Activated T-cell treated with anti-CD3 and anti-CD28 coated beads, Interleukin-2, amount 50 U/mL, for 24 hours (primary cell): Measurements from ENCODE around the gene PARN.
A peak's percentile ranks its signal among the peaks of the same experiment; 100 is the strongest.
"Not testable (repeated sequence)": the region's sequence is repeated elsewhere in the genome, so short reads cannot be mapped to it uniquely, and the experiment has no call there.

Source experiments
- DNase-seq: peaks from one replicate; pipeline ENCODE4 v3.0.0-alpha.2; 2020
- H3K27ac Mint-ChIP-seq: 2 replicates; pipeline ENCODE4 v1.8.0; 2020; ENCODE audit warnings: mild to moderate bottlenecking, mixed read lengths
- H3K27me3 Mint-ChIP-seq: 2 replicates; pipeline ENCODE4 v1.8.0; 2020; ENCODE audit warnings: mixed read lengths
- H3K36me3 Mint-ChIP-seq: 2 replicates; pipeline ENCODE4 v1.8.0; 2020; ENCODE audit warnings: low read depth, mixed read lengths
- H3K4me1 Mint-ChIP-seq: 2 replicates; pipeline ENCODE4 v1.8.0; 2020; ENCODE audit warnings: low read depth, mixed read lengths
- H3K4me3 Mint-ChIP-seq: 2 replicates; pipeline ENCODE4 v1.8.0; 2020; ENCODE audit warnings: mild to moderate bottlenecking, moderate library complexity, mixed read lengths
- H3K9me3 Mint-ChIP-seq: 2 replicates; pipeline ENCODE4 v1.8.0; 2020; ENCODE audit warnings: mixed read lengths

Gene PARN

DNA sequence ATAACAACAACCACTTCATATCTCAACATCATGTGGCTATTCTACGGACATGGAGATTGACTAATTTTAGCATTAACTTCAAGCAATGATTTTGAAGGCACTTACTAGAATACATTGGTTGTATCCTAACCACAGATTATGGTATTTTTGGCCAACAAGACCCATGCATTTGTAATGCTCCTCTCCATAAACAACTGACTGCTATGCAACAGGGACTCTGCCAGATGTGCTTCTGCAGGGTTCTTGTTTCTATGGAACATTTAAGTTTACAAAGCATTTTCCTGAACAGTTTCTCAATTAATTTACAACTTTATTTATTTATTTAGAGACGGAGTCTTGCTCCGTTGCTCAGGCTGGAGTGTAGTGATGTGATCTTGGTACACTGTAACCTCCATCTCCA lies 178.0 kb downstream of the PARN start:
- Mint-ChIP-seq H3K36me3 (peaks cover 17% of the 10 kb centered on the region), H3K4me3 (no peak overlapping the region), H3K27me3 (no peaks in the 10 kb centered on the region), H3K4me1 (no peaks in the 10 kb centered on the region), H3K9me3 (no peaks in the 10 kb centered on the region), H3K27ac (no peak overlapping the region)
- DNase-seq = no peak

GRCh38 chr16:14450846-14451245 lies 179.2 kb downstream of the PARN start:
- no peak overlapping the region for H3K27ac Mint-ChIP-seq
- H3K4me3 Mint-ChIP-seq = no peak overlapping the region
- H3K27me3 Mint-ChIP-seq = no peaks in the 10 kb centered on the region
- H3K4me1 Mint-ChIP-seq = no peaks in the 10 kb centered on the region
- H3K36me3 Mint-ChIP-seq = peaks cover 16% of the 10 kb centered on the region
- DNase-seq = no peak
- no peaks in the 10 kb centered on the region for H3K9me3 Mint-ChIP-seq

- Mint-ChIP-seq H3K27me3 (no peaks in the 10 kb centered on the region), H3K4me1 (no peaks in the 10 kb centered on the region), H3K4me3 (no peak overlapping the region), H3K36me3 (peaks cover 22% of the 10 kb centered on the region), H3K9me3 (no peaks in the 10 kb centered on the region), H3K27ac (no peak overlapping the region)
- DNase-seq = no peak
Observed at GRCh38 chr16:14449790-14450480, 180.1 kb downstream of the PARN start.

DNA sequence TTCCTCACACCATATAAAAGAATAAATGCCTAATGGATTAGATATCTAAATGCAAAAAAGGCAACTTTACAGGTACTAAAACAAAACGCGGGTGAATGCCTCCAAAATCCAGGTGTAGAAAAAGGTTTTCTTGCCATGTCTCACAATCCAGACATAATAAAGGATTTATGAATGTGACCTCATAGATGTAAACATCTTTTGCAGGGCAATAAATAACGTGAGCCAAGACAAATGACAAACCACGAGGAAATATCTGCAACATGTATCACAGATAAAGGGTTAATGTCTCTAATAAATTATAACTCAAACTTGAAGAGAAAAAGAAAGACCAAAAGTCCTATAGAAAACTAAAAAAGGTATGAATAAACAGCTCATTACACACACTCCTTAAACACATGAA lies 180.7 kb downstream of the PARN start:
- no peak for DNase-seq
- H3K4me1 Mint-ChIP-seq = no peaks in the 10 kb centered on the region
- H3K9me3 Mint-ChIP-seq = no peaks in the 10 kb centered on the region
- no peak overlapping the region for H3K27ac Mint-ChIP-seq
- H3K4me3 Mint-ChIP-seq = no peak overlapping the region
- H3K27me3 Mint-ChIP-seq = no peaks in the 10 kb centered on the region
- peaks cover 21% of the 10 kb centered on the region for H3K36me3 Mint-ChIP-seq

DNA sequence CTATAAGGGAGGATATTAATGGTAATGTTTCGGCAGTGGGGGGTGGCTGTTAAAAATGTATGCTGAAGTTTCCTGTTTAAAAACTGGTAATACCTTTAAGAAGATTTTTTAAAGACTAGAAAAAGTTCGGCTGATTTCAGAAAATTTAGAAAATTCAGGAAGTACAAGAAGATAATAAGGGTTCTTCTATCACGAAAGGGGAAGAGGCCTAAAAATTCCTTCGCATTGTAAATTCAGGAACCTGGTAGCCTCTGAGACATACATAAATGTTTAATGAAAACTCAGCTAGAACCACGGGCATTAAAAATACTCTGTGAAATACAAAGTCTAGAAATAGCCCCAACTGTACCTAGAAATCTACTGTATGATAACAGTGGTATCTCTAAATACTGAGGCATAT lies 181.2 kb downstream of the PARN start:
- Mint-ChIP-seq H3K4me1 (no peaks in the 10 kb centered on the region), H3K4me3 (no peak overlapping the region), H3K36me3 (peaks cover 25% of the 10 kb centered on the region), H3K27ac (no peak overlapping the region), H3K27me3 (no peaks in the 10 kb centered on the region), H3K9me3 (no peaks in the 10 kb centered on the region)
- no peak for DNase-seq

GRCh38 chr16:14447783-14448182 lies 182.3 kb downstream of the PARN start:
- Mint-ChIP-seq H3K9me3 (no peaks in the 10 kb centered on the region), H3K27me3 (no peaks in the 10 kb centered on the region), H3K4me1 (no peaks in the 10 kb centered on the region), H3K36me3 (peaks cover 33% of the 10 kb centered on the region), H3K27ac (no peak overlapping the region), H3K4me3 (no peak overlapping the region)
- DNase-seq = no peak

- Mint-ChIP-seq H3K4me1 (no peaks in the 10 kb centered on the region), H3K9me3 (no peaks in the 10 kb centered on the region), H3K27me3 (no peaks in the 10 kb centered on the region), H3K27ac (no peak overlapping the region), H3K4me3 (no peak overlapping the region), H3K36me3 (peaks cover 35% of the 10 kb centered on the region)
- no peak for DNase-seq
Observed at GRCh38 chr16:14446796-14447195, 183.3 kb downstream of the PARN start.

GRCh38 chr16:14445937-14446715 lies 183.9 kb downstream of the PARN start:
- Mint-ChIP-seq H3K4me1 (no peaks in the 10 kb centered on the region), H3K27me3 (no peaks in the 10 kb centered on the region), H3K9me3 (no peaks in the 10 kb centered on the region), H3K4me3 (no peak overlapping the region), H3K36me3 (peaks cover 36% of the 10 kb centered on the region), H3K27ac (no peak overlapping the region)
- no peak for DNase-seq

GRCh38 chr16:14444979-14445810 lies 184.9 kb downstream of the PARN start:
- Mint-ChIP-seq H3K4me3 (no peak overlapping the region), H3K4me1 (no peaks in the 10 kb centered on the region), H3K36me3 (peaks cover 42% of the 10 kb centered on the region), H3K27ac (no peak overlapping the region), H3K9me3 (no peaks in the 10 kb centered on the region), H3K27me3 (no peaks in the 10 kb centered on the region)
- DNase-seq = no peak

DNA sequence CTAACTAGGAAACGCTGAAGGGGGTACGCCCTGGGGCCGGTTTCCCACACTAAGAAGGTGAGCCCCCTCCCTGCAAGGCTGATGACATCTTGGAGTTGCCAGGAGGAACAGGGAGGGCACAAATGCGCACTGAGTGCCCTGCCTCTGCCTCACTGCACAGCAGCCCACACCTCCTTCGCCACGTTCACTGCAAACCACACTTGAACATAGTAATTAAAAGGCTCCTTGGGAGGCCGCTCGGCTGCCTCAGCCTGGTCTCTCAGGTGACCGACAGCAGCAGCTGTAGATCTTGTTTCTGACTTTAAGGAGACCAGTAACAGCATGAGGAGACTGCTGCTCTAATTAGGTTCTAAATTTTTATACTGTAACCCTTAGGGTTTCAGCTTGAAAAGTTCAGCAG lies 188.5 kb downstream of the PARN start:
- not testable (repeated sequence) for H3K4me3 Mint-ChIP-seq, H3K27me3 Mint-ChIP-seq, H3K27ac Mint-ChIP-seq, DNase-seq, H3K9me3 Mint-ChIP-seq
- peaks cover 23% of the 10 kb centered on the region for H3K4me1 Mint-ChIP-seq
- peaks cover 51% of the 10 kb centered on the region for H3K36me3 Mint-ChIP-seq

DNA sequence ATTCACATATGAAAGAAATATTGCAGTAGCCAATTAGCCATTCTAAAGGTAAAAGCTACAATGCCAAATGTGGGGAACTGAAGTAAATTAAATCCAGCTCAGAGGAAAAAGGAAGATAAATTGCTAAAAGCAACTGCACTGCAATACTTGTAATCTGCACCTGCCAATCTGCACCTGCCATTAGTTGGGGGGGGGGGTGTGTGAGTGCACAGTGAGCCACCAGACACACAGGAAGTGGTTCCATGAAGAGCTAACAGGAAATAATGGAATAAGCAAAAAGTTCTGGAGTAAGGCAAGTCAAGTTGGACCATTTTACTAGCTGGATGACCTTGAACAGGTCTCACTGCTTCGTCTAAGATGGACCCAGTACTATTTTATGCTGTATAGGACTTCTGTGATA lies 191.8 kb downstream of the PARN start:
- Mint-ChIP-seq H3K27ac (no peak overlapping the region), H3K36me3 (peaks cover 55% of the 10 kb centered on the region), H3K4me3 (no peak overlapping the region), H3K9me3 (no peaks in the 10 kb centered on the region), H3K27me3 (no peaks in the 10 kb centered on the region), H3K4me1 (peaks cover 32% of the 10 kb centered on the region)
- no peak for DNase-seq

- Mint-ChIP-seq H3K4me3 (no peak overlapping the region), H3K27ac (peak overlapping the region; percentile 16), H3K4me1 (peaks cover 32% of the 10 kb centered on the region), H3K9me3 (no peaks in the 10 kb centered on the region), H3K27me3 (no peaks in the 10 kb centered on the region), H3K36me3 (peaks cover 54% of the 10 kb centered on the region)
- DNase-seq = no peak
Observed at GRCh38 chr16:14437426-14437825, 192.6 kb downstream of the PARN start.

- Mint-ChIP-seq H3K4me1 (peaks cover 32% of the 10 kb centered on the region), H3K27me3 (no peaks in the 10 kb centered on the region), H3K27ac (peak overlapping the region; percentile 72), H3K4me3 (no peak overlapping the region), H3K36me3 (peaks cover 56% of the 10 kb centered on the region), H3K9me3 (no peaks in the 10 kb centered on the region)
- peak; percentile 39 for DNase-seq
Observed at GRCh38 chr16:14436401-14436955, 193.6 kb downstream of the PARN start.

GRCh38 chr16:14434860-14435259 lies 195.2 kb downstream of the PARN start:
- Mint-ChIP-seq H3K27me3 (no peaks in the 10 kb centered on the region), H3K27ac (no peak overlapping the region), H3K4me3 (no peak overlapping the region), H3K9me3 (no peaks in the 10 kb centered on the region), H3K4me1 (peaks cover 32% of the 10 kb centered on the region), H3K36me3 (peaks cover 54% of the 10 kb centered on the region)
- no peak for DNase-seq
